ENCODE data around the gene SUOX.
"Not testable (repeated sequence)": the region's sequence is repeated elsewhere in the genome, so short reads cannot be mapped to it uniquely, and the experiment has no call there.

Gene SUOX

GRCh38 chr12:55996715-55997534, at the start of gene SUOX:
SUOX (plus strand) TSS chr12:55997276; CDS start chr12:56002222, 4,946 bp downstream.
- DNase-seq (ENCODE audit: low read depth), result peak; percentile 79

DNA sequence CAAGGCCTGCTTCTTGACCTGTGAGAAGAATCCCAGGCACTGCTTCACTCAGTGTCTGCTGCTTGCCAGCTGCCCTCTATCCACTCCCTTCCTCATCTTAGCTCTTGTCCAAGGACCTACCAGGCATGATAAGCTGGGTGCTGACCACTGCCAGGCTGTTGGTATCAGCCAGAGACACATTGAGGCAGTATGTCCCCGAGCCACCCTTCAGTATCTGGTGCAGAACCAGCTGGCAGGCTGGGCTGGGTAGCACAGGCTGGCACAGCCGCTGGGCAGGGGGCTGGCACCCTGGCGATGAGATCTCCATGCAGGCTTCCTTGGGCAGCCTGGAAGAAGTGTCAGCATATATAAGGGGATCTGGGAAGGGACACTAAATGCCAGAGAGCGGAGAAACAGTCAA, 41.7 kb upstream of the SUOX start:
- no peak for DNase-seq (ENCODE audit: low read depth)

- DNase-seq (ENCODE audit: low read depth), result no peak
Observed at GRCh38 chr12:55955800-55956508, 41.1 kb upstream of the SUOX start.

- no peak for DNase-seq (ENCODE audit: low read depth)
Observed at GRCh38 chr12:55957106-55957859, 39.8 kb upstream of the SUOX start.

GRCh38 chr12:55963760-55964159, 33.3 kb upstream of the SUOX start:
- no peak for DNase-seq (ENCODE audit: low read depth)

DNA sequence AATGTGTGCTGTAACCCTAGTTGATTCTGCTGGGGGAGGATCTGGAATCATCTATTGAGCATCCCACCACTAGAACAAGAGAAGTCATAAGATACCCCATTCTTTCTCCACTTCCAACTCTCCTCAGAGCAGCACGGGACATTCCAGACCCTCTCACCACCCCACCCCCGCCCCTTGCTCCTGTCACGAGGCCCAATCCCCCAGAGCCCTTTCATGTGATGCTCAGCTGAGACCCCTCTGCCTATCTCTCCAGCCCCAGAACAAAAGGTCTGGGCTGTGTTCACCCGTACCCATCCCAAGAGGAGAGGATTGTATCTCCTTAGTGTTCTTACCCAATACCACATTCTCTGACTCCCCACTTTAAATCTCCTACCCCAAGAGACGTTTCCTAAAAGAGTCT, 31.8 kb upstream of the SUOX start:
- DNase-seq (ENCODE audit: low read depth), result no peak

DNA sequence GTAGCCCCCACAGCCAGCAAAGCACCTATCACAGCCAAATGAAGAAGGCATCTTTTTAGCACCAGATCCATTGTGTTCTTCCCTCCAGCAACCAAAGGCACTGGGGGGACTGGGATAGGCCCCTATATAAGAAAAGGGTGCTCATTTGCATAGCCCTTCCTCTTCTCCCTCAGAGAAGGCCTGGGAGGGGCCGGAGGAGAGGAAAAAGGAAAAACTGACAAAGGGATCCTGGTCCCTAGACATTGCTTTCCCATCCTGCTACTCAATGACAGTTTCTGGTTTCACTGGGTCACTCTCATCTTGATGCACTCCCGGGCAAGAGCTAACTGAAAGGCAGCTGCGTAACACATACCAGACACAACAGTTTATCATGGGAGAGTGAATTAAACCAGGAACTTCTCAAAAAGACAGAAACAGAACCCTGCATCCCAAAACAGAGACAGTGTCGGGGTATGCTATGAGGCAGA, 31.1 kb upstream of the SUOX start, which contains the start of gene PMEL:
TSS of gene PMEL (minus strand) at position 102 of the 467 bp plus-strand sequence. CDS start at position 71, 31 bp downstream.
- DNase-seq (ENCODE audit: low read depth), result no peak

GRCh38 chr12:55966408-55967281, 30.4 kb upstream of the SUOX start, which contains the start of gene CDK2:
CDK2 (plus strand) TSS chr12:55966830; CDS start chr12:55967009, 179 bp downstream.
- DNase-seq (ENCODE audit: low read depth), result no peak

DNA sequence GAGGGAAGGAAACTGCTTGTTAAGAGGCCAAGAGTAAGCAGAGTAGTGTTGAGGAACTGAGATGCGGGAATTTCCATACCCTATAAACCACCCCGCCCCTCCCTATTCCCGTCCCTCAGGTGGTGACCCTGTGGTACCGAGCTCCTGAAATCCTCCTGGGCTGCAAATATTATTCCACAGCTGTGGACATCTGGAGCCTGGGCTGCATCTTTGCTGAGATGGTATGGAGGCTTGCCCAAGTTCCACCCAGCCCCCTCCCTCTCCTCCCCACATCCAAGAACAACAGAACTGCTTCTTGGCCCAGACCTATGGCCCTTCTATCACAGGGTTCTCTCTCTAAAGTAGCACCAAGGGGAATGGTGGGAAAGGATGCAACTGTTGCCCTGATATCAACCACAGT, 27.7 kb upstream of the SUOX start:
- no peak for DNase-seq (ENCODE audit: low read depth)

- no peak for DNase-seq (ENCODE audit: low read depth)
Observed at GRCh38 chr12:55970775-55971174, 26.3 kb upstream of the SUOX start.

DNA sequence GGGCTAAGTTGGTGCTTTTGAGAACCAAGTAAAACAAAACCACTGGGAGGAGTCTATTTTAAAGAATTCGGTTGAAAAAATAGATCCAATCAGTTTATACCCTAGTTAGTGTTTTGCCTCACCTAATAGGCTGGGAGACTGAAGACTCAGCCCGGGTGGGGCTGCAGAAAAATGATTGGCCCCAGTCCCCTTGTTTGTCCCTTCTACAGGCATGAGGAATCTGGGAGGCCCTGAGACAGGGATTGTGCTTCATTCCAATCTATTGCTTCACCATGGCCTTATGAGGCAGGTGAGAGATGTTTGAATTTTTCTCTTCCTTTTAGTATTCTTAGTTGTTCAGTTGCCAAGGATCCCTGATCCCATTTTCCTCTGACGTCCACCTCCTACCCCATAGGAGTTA, 25.0 kb upstream of the SUOX start:
- DNase-seq (ENCODE audit: low read depth), result peak; percentile 78

GRCh38 chr12:55972456-55972855, 24.6 kb upstream of the SUOX start:
- no peak for DNase-seq (ENCODE audit: low read depth)

DNA sequence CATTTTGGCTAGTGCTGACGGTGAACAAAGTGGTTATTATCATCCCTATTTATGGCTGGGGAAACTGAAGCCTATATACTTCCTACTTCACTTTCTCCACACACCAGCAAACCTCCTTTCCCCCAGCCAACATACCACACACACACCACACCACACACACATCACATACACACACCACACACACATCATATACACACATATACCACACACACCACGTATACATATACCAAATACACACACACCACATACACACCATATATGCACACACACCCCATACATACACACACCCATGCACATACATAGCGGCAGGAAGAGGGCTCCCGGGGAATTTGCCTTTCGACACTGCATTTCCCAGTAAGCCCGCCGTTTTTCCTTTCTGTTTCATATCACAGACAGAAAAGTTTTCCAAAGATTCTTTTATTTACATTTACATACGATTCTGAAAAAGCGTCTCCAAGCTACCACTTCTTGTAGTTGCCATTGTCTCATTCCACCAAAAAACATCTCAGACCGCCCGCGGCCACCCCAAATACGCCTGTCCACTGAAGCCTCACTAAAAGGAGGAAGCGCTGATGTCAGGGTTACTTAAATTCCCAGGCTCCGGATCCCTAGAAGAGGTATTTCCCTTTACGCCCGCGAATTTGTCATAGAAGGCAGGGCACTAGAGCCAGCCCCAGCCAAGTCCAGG, 24.0 kb upstream of the SUOX start:
- DNase-seq (ENCODE audit: low read depth), result no peak

- DNase-seq (ENCODE audit: low read depth), result peak; percentile 99
Observed at GRCh38 chr12:55973599-55974307, 23.3 kb upstream of the SUOX start, which contains the start of gene RAB5B. RAB5B (plus strand) TSS chr12:55974078; CDS start chr12:55986961, 12,883 bp downstream.

DNA sequence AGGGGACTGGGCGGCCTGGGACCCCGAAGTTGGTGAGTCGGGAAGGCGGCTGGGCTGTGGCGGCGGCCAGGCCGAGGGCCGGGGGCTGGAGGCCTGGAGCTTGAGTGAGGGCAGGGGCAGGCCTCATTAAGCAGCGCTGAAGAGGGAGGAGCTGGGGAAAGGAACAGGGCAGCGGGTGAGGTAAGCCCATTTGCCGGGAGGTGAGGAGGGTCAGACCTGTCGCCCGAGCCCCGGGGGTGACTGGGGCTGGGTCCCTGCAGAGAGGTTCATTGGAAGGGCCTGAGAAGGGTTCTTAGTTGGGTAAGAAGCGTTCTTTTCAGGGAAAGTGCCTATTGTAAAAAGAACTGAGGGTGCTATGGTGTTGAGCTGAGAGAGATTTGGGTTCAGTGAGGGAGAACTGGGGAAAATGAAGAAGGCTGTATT, 22.8 kb upstream of the SUOX start:
- no peak for DNase-seq (ENCODE audit: low read depth)

- DNase-seq (ENCODE audit: low read depth), result no peak
Observed at GRCh38 chr12:55978393-55978792, 18.7 kb upstream of the SUOX start.

DNA sequence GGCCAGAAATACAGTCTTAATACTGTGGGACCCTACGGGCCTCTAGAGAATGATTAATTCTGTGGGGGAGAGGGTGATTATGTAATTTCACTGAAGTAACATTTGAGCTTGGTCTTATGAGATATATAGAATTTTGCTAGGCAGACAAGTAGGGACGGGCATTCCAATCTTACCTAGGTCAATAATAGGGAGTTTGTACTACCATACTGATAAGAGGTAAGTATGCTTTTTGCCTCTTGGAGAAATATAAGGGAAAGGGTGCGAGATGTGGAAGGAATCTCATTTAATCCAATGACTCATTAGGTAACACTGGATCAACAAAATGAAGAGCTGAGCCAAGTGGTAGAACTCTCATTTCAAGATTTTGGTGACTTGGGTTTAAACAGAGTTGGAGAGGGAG, 18.0 kb upstream of the SUOX start:
- no peak for DNase-seq (ENCODE audit: low read depth)

DNA sequence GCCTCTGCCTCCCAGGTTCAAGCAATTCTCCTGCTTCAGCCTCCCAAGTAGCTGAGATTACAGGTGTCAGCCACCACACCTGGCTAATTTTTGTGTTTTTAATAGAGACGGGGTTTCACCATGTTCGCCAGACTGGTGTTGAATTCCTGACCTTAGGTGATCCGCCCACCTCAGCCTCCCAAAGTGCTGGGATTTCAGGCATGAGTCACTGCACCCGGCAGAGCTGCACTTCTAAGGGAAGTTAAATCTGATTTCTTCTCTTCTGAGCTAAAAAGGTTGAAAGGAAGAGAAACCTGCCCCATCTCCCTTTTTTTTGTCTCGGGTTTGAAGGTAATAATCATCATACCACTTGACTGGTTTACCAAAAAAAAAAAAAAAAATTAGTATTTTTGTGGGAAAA, 15.2 kb upstream of the SUOX start:
- DNase-seq (ENCODE audit: low read depth), result not testable (repeated sequence)

DNA sequence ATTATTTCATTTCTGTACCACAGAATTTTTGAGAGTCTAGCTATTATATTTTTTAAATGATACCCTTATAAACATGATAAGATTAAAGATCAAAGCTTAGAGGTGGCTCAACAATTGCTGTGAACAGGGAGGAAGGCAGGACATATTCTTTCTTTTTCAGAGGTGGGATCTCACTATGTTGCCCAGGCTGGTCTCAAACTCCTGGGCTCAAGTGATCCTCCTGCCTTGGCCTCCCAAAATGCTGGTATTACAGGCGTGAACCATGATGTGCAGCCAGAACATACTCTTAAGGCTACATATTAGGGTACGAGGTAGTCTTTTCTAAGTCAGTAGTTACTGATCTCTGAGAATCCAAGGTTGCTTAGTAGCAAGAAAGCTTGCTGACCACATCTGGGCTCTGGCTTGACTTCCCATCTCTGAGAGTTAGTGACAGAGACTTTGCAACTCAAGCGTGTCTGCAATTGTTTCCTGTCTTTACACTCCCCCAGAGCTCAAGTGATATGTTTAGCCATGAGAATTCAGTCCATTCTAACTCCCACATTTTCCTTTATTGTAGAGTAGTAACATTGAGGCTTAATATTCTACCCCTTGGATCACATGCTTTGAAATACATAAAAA, 14.6 kb upstream of the SUOX start:
- DNase-seq (ENCODE audit: low read depth), result no peak
